Left lobe of liver (tissue), 2 donors: ENCODE data around the gene LYPD6B. TPM values are rescaled to one million over a fixed set of nuclear protein-coding genes. Genes with fewer than 3 reads are reported as not detected.
A peak's percentile ranks its signal among the peaks of the same experiment; 100 is the strongest.

Experiments used
- ATAC-seq: fragments of 200-7000 bp; cut with Tn5 transposase; one replicate; pipeline ENCODE4 v1.9.1; 2020; ENCODE audit warnings: mild to moderate bottlenecking, moderate library complexity
- DNase-seq: peaks from one replicate; pipeline ENCODE4 v3.0.0-alpha.2; 2020; ENCODE audit warnings: low spot score
- total RNA-seq: library from RNA; stranded (reverse); gene quantifications from one replicate; pipeline ENCODE4 v1.2.1, GENCODE V29; 2021
- donor health status: DM: no; HTN: no; CAD: no; lungs with moderate emphysema.
- donor health status: DM: no; HTN: yes; CAD: no.

The LYPD6B gene
- total RNA-seq, 1 donor from 2014 or later: not detected

DNA sequence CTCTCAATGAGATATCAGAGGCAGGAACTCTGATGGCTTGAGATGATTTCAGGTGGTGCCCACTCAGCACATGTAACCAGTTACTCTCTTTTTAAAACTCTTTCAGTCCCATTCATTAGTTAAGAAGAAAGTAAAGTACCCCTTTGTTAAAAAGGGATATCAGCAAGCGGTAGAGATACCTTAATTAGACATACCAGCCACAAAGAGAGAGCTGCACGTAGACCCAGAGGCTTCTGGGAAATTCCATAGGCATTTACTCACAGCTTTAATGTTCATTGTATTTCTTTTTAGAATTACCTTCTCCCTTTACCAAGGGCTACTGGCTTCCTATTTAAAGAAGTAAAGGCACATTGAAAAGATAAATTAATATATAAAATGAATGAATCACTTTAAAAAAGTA is 63.3 kb downstream of the LYPD6B start:
- DNase-seq (no peak), ATAC-seq (no peak)

DNA sequence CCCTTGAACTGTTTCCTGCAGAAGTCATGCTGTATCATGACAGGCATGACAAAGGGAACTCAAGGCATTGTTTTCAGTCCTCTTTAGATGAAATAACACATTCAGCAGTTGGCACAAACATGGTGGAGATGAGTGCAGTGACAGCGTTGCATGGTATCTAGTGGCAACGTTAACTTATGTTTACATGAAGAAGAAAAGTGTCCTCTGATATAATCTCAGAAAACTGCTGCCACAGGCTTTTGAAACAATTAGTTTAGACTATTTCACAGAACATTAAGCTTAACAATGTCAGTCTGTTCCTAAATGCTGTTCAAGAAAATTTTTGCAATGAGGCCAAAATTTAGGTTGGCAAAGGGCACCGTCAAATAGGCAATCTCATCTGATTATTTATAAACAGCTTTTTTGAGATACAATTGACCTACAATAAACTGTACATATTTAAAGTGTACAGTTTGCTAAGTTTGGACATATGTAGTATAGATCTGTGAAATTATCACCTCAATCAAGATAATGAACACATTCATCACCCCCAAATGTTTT is 64.7 kb downstream of the LYPD6B start:
- DNase-seq: no peak

GRCh38 chr2:149104221-149104620 is 65.7 kb downstream of the LYPD6B start:
- no peak for ATAC-seq

More for the DNA sequence above, 64.7 kb downstream of the LYPD6B start:
- no peak for ATAC-seq

GRCh38 chr2:149112068-149112467 is 73.6 kb downstream of the LYPD6B start:
- ATAC-seq (no peak), DNase-seq (no peak)

More at GRCh38 chr2:149104221-149104620, 65.7 kb downstream of the LYPD6B start:
- DNase-seq: no peak

DNA sequence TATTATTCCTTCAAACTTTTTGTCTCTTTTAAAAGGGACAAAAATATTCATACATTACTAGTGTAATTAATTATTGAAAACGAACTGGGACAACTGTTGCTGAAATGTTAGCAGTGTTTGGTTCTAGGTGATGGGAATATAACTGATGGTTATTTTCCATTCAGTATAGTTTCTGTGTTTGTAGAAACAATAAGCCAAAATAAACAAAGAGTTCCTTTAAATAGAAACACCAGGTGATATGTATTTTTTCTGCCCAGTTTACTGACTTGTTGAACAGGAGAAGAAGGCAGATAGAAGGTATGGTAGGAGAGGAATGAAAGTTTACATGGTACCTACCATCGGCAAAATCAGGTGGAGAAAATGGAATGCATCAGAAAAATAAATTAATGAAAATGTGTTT is 74.2 kb downstream of the LYPD6B start:
- ATAC-seq (no peak), DNase-seq (no peak)

- ATAC-seq (no peak), DNase-seq (no peak)
Measured at GRCh38 chr2:149115781-149116180, 77.3 kb downstream of the LYPD6B start.

GRCh38 chr2:149119368-149119767 is 80.9 kb downstream of the LYPD6B start:
- ATAC-seq (no peak), DNase-seq (no peak)

DNA sequence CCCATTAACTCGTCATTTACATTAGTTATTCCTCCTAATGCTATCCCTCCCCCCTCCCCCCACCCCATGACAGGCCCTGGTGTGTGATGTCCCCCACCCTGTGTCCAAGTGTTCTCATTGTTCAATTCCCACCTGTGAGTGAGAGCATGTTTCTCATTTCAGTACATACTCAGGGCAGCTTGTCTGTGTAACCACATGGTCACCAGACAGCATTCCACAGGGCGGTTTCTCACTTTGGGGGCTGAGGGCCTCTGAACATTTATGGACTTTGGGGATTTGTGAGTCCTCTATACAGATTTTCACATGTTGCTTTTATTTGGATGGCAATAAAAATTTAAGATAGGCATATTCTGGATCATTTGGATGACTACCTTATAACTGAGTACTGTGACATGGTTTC is 84.0 kb downstream of the LYPD6B start:
- no peak for ATAC-seq
- DNase-seq: no peak

- DNase-seq: no peak
- ATAC-seq: no peak
Measured at GRCh38 chr2:149125031-149125725, 86.7 kb downstream of the LYPD6B start.

- DNase-seq (no peak), ATAC-seq (no peak)
Measured at GRCh38 chr2:149129433-149129832, 90.9 kb downstream of the LYPD6B start.

- peak; percentile 13 for ATAC-seq
Measured at GRCh38 chr2:149132339-149132738, 93.8 kb downstream of the LYPD6B start.

GRCh38 chr2:149132901-149133300 is 94.4 kb downstream of the LYPD6B start:
- no peak for ATAC-seq
- no peak for DNase-seq

More at GRCh38 chr2:149132339-149132738, 93.8 kb downstream of the LYPD6B start:
- no peak for DNase-seq

DNA sequence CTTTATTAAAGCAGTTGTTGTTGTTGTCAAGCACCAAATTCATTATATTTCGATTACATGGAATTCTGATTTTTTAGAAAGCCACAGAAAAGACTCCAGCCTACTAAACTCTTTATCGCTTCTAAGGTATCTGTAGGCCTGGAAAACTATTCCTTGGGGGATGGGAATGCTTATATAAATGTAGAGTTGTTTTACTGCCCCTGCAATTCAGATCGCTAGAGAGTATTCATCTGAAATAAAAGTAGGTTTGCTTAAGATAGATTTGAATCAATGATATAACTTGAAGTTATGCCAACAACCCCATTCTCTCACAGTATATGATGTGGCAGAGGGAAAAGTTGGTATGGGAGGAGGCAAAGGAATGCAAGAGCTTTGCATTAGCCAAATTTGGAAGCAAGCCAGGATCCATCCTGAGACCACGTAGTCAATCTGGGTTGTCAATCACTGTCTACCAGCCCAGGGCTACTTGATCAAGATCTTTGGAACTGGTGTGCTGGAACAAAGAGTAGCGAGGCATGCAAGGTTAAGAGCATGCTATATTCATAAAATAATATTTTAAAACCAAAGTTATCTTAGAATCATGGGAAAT is 95.9 kb downstream of the LYPD6B start:
- ATAC-seq (no peak), DNase-seq (no peak)

DNA sequence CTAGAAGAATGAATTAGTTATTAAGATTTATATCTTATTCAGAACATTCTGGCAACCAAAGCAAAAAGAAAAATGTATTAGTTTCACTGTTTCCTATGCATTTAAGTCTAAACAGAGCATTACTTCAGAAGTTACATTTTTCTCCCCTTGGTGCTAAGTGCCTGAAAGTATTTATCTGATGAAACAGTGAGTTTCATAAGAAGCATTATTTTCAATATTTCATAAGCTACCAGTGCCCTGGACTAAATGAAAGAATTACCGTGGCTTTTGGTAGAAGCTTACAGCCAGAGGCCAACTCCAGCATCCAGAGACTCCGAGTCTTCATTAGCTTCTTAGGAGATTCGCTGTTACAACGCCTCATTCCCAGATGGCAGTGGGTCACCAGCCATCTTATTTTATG is 97.6 kb downstream of the LYPD6B start:
- DNase-seq: no peak
- ATAC-seq: no peak

DNA sequence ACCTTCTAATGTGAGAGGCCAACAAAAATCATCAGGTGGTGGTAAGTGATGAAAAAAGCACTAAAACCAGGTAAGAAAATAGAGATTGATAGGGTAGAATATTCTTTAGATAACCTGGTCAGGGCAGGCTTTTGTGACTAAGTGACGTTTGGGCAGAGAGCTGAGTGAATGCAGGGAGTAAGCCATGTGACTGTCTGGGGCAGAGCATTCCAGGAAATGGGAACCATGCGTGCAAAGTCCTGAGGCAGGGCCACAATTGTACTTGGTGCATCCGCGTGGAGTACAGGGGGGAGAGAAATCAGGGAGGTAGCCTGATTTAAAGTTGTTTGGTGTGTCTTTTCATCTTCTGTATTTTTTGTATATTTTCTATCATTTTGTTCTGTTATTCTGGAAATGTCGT is 102.5 kb downstream of the LYPD6B start:
- no peak for ATAC-seq

DNA sequence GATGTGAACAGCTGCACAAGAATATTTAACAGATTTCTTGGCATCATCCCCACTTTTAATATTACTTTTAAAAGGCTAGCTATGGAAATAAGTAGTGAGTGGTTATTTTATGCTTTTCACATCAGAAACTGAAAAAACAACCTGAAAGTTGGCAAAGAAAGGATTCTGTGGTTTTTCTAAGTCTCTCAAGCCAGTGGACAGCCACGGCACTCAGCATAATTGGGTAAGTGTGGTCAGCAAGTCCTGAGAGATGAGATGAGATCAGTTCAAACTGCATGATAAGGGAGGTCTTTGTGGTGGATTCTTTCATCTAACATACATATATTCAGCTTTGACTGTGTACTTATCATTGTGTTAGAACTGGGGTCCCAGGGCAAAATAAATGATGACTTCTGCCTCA is 105.2 kb downstream of the LYPD6B start:
- ATAC-seq: no peak
- DNase-seq: no peak

More for the DNA sequence above, 102.5 kb downstream of the LYPD6B start:
- no peak for DNase-seq

DNA sequence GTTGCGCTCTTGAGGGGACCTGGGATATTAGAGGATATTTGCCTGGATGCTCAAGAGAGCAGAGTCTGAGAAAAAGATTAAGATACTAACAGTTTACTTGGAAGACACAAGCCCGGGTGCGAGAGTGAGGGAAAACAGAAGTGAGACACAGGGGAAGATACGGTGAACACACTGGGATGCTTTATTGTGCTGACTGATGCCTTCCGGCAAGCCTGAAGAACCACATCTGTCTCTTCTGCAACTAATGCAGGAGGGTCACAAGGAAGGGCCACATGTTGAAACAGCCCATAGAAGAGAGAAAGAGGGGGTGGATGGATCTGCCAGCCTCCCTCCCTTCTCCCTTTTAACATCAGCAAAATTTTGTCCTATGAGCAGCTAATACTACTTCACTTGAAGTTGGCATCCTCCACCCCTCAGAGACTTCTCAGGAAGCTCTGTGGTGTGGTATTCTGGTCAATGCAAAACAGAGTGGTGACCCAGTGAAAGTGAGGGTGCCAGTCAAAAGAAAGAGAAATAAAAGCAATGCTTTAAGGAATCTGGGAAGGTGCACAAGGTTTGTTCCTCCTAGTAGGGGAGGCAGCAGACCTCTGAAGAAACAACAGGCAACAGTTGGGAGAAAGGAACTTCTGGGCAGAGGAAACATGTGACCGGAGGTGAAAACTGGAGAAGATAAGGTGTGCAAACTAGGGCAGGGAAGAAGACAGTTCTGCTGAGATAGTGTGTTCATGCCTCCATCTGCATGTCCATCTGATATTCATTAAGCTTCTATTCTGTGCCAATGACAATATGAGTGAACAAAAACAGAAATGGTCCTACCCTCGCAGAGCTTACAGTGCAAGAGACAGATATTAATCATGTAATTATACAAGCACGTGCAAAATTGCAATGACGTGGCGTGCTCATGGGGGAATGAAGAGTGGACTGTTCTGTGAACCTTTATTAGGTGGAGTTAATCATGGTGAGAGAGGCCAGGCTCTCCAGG is 107.1 kb downstream of the LYPD6B start:
- DNase-seq (no peak), ATAC-seq (no peak)

DNA sequence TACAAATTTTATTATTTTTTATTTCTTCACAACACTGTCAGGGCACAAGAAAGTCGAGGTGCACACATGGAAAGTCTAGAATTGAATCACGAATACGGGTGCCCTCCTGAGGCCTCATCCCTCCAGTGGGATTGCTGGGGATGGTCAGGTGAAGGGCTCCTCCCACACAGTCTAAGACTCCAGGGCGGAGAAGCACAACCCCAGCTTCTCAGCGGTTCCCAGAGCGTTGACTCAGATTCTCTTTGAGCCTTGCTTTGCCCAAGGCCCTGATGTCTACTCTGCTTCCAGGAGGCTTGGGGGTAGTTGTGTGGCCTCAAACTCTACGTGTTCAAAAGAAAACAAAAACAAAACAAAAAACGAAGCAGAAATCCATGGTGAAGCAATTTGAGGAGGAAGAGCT is 108.4 kb downstream of the LYPD6B start:
- DNase-seq (no peak), ATAC-seq (no peak)

GRCh38 chr2:149148194-149149006 is 109.9 kb downstream of the LYPD6B start:
- ATAC-seq: no peak
- DNase-seq: no peak

DNA sequence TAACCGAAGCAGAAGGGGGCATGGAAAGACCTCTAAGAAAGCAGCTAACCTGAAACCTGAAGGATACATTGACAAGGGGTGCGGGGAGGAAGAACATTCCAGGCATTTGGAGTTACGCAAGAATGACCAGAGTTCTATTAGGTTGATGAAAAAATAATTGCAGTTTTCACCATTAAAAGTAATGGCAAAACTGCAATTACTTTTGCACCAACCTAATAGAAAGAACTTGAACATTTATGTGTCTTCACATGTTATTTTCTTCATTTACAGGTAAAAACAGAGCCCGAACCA is 110.5 kb downstream of the LYPD6B start:
- DNase-seq (no peak), ATAC-seq (no peak)
